Glutamatergic neuron (in vitro differentiated cells): ENCODE measurements around the gene SPRY4. TPM values are rescaled to one million over a fixed set of nuclear protein-coding genes. Genes with fewer than 3 reads are reported as not detected.

Experiments used
- DNase-seq: peaks from one replicate; pipeline ENCODE4 v3.0.0; 2022
- H3K27ac Mint-ChIP-seq: one replicate; pipeline ENCODE4 v1.8.0; 2020; ENCODE audit warnings: mild to moderate bottlenecking, mixed read lengths, inconsistent platforms; ENCODE audit not compliant: unreplicated experiment
- H3K27me3 Mint-ChIP-seq: one replicate; pipeline ENCODE4 v1.8.0; 2020; ENCODE audit warnings: mild to moderate bottlenecking, moderate library complexity, mixed read lengths, inconsistent platforms; ENCODE audit not compliant: unreplicated experiment
- H3K36me3 Mint-ChIP-seq: one replicate; pipeline ENCODE4 v1.8.0; 2020; ENCODE audit warnings: mild to moderate bottlenecking, mixed read lengths, inconsistent platforms; ENCODE audit not compliant: unreplicated experiment
- H3K4me1 Mint-ChIP-seq: one replicate; pipeline ENCODE4 v1.8.0; 2020; ENCODE audit warnings: mild to moderate bottlenecking, low read depth, mixed read lengths, inconsistent platforms; ENCODE audit not compliant: unreplicated experiment
- H3K4me3 Mint-ChIP-seq: one replicate; pipeline ENCODE4 v1.8.0; 2020; ENCODE audit warnings: mild to moderate bottlenecking, mixed read lengths, inconsistent platforms; ENCODE audit not compliant: unreplicated experiment
- H3K9me3 Mint-ChIP-seq: one replicate; pipeline ENCODE4 v1.8.0; 2020; ENCODE audit warnings: mild to moderate bottlenecking, moderate library complexity, mixed read lengths, inconsistent platforms; ENCODE audit not compliant: unreplicated experiment
- CTCF ChIP-seq: fragments of 200-600 bp; sonication (generic); IDR thresholded peaks from one replicate; pipeline ENCODE4 v1.5.0; 2021; ENCODE audit not compliant: partially characterized antibody, unreplicated experiment
- total RNA-seq: library from RNA; stranded (reverse); fragmentation: NEBNext Ultra II Directional; extraction: Animal tissue kit (Norgen Biotek cat#: 25700); gene quantifications from one replicate; pipeline ENCODE4 v1.2.1, GENCODE V29; 2021; ENCODE audit not compliant: unreplicated experiment

The SPRY4 gene
- total RNA-seq, 1 donor from 2014 or later: 12.5 TPM

DNA sequence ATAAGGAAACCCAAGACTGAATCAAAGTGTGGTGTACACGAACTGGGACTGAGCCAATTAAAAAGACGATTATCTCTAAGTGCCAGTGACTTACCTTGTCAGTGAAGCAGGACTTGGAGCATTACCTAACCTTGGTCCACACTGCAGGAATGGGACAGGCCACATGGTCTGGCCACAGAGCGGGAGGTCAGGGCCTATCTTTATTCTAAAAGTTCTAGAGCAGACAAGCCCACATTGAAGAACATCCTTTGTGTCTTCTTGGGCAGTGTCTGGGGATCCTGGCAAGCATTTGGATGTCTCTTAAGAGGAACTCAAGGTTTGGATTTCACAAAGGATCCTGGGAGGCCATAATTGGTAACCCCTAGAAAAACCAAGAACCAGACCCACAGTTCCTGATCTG is 16.5 kb downstream of the SPRY4 start:
- no peak overlapping the region for H3K4me3 Mint-ChIP-seq

GRCh38 chr5:142307146-142307890 is 17.5 kb downstream of the SPRY4 start:
- Mint-ChIP-seq H3K4me3 (no peak overlapping the region), H3K36me3 (no peaks in the 10 kb centered on the region), H3K9me3 (peaks cover 4% of the 10 kb centered on the region), H3K4me1 (no peaks in the 10 kb centered on the region), H3K27ac (no peak overlapping the region), H3K27me3 (peaks cover 1% of the 10 kb centered on the region)
- TF ChIP-seq CTCF: no peak
- no peak for DNase-seq

More for the DNA sequence above, 16.5 kb downstream of the SPRY4 start:
- H3K4me1 Mint-ChIP-seq: no peaks in the 10 kb centered on the region
- peaks cover 4% of the 10 kb centered on the region for H3K9me3 Mint-ChIP-seq
- H3K36me3 Mint-ChIP-seq: no peaks in the 10 kb centered on the region
- peaks cover 3% of the 10 kb centered on the region for H3K27me3 Mint-ChIP-seq
- no peak for TF ChIP-seq CTCF
- no peak overlapping the region for H3K27ac Mint-ChIP-seq
- no peak for DNase-seq

DNA sequence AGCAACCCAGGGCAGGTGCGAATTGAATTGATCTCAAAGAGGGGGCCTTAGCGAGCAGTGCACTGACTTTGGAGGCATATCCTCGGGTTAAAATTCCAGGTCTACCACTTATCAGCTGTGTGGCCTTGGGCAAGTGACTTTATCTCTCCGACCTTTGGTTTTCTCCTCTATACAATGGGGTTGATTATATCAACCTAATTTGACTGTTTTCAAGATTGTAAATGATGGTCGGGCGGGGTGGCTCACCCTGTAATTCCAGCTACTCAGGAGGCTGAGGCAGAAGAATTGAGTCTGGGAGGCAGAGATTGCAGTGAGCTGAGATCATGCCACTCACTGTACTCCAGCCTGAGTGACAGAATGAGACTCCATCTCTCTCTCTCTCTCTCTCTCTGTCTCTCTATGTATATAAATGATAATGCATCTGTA is 18.7 kb downstream of the SPRY4 start:
- H3K9me3 Mint-ChIP-seq: peaks cover 2% of the 10 kb centered on the region
- no peak overlapping the region for H3K27ac Mint-ChIP-seq
- DNase-seq: no peak
- no peak for TF ChIP-seq CTCF
- H3K36me3 Mint-ChIP-seq: no peaks in the 10 kb centered on the region
- no peaks in the 10 kb centered on the region for H3K4me1 Mint-ChIP-seq
- H3K27me3 Mint-ChIP-seq: peaks cover 1% of the 10 kb centered on the region
- no peak overlapping the region for H3K4me3 Mint-ChIP-seq

- Mint-ChIP-seq H3K9me3 (peaks cover 2% of the 10 kb centered on the region), H3K27ac (no peak overlapping the region), H3K36me3 (no peaks in the 10 kb centered on the region), H3K4me1 (no peaks in the 10 kb centered on the region), H3K4me3 (no peak overlapping the region), H3K27me3 (peaks cover 1% of the 10 kb centered on the region)
- no peak for TF ChIP-seq CTCF
- no peak for DNase-seq
Measured at GRCh38 chr5:142305211-142305610, 19.6 kb downstream of the SPRY4 start.

DNA sequence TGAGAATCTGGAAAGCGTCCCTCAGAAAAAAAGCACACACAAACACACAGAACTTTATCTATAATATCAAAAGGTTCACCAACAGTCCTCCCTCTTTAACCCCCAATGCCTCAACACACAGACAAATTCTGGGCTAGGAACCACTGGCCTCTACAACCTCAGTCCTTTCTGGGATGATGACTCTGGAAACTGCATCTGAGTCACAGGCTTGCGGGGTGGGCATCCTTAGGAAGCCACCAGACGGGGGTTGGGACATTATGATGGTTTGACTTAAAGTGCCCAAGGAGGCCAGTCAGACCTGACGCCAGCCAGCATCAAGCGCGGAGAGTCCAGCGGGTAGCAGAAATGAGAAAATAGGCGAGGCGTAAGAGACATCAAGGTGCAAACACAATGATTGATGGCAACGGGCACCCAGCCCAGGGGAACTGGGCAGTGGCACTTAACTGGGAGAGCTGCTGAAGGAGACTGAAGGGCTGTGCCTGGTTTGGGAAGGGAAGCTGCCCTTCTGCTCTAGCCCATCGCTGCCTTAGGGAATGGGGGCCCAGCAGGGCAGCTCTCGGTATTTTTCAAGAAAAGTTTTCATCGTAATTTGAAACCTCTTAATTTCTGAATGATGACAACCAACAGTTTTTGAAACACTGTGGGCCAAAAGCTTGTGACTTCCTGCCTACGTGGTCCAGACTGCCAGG is 20.7 kb downstream of the SPRY4 start:
- DNase-seq: no peak
- H3K36me3 Mint-ChIP-seq: no peaks in the 10 kb centered on the region
- no peaks in the 10 kb centered on the region for H3K9me3 Mint-ChIP-seq
- H3K27ac Mint-ChIP-seq: no peak overlapping the region
- H3K27me3 Mint-ChIP-seq: peaks cover 3% of the 10 kb centered on the region
- H3K4me3 Mint-ChIP-seq: no peak overlapping the region
- no peak for TF ChIP-seq CTCF
- H3K4me1 Mint-ChIP-seq: no peaks in the 10 kb centered on the region
